Progenitor cell of endocrine pancreas (in vitro differentiated cells): Measurements from ENCODE around the gene GLP2R. TPM values are rescaled to one million over a fixed set of nuclear protein-coding genes. Genes with fewer than 3 reads are reported as not detected.
A peak's percentile ranks its signal among the peaks of the same experiment; 100 is the strongest.

Experiments
- DNase-seq: peaks from one replicate; pipeline ENCODE4 v3.0.0; 2021; ENCODE audit warnings: low spot score; ENCODE audit not compliant: unreplicated experiment
- H3K27ac Mint-ChIP-seq: 2 replicates; pipeline ENCODE4 v1.8.0; 2021; ENCODE audit warnings: mild to moderate bottlenecking, moderate library complexity, mixed read lengths
- H3K27me3 Mint-ChIP-seq: 2 replicates; pipeline ENCODE4 v1.8.0; 2021; ENCODE audit warnings: mixed read lengths
- H3K36me3 Mint-ChIP-seq: 2 replicates; pipeline ENCODE4 v1.8.0; 2022; ENCODE audit warnings: mixed read lengths; ENCODE audit not compliant: insufficient read depth
- H3K4me1 Mint-ChIP-seq: 2 replicates; pipeline ENCODE4 v1.8.0; 2021; ENCODE audit warnings: low read depth, mixed read lengths
- H3K4me3 Mint-ChIP-seq: 2 replicates; pipeline ENCODE4 v1.8.0; 2021; ENCODE audit warnings: low read depth, mild to moderate bottlenecking, moderate library complexity, mixed read lengths
- H3K9me3 Mint-ChIP-seq: 2 replicates; pipeline ENCODE4 v1.8.0; 2021; ENCODE audit warnings: low read depth, mixed read lengths
- total RNA-seq: library from RNA; stranded (reverse); gene quantifications from 2 replicates; pipeline ENCODE4 v1.2.1, GENCODE V29; 2021
- TF ChIP-seq, protein P1 (sequence below): fragments of 200-600 bp; sonication (generic); IDR thresholded peaks from one replicate; pipeline ENCODE4 v1.5.0; 2021; ENCODE audit warnings: antibody characterized with exemption, mild to moderate bottlenecking; ENCODE audit not compliant: unreplicated experiment

Gene GLP2R
- total RNA-seq, 1 donor from 2014 or later = not detected

DNA sequence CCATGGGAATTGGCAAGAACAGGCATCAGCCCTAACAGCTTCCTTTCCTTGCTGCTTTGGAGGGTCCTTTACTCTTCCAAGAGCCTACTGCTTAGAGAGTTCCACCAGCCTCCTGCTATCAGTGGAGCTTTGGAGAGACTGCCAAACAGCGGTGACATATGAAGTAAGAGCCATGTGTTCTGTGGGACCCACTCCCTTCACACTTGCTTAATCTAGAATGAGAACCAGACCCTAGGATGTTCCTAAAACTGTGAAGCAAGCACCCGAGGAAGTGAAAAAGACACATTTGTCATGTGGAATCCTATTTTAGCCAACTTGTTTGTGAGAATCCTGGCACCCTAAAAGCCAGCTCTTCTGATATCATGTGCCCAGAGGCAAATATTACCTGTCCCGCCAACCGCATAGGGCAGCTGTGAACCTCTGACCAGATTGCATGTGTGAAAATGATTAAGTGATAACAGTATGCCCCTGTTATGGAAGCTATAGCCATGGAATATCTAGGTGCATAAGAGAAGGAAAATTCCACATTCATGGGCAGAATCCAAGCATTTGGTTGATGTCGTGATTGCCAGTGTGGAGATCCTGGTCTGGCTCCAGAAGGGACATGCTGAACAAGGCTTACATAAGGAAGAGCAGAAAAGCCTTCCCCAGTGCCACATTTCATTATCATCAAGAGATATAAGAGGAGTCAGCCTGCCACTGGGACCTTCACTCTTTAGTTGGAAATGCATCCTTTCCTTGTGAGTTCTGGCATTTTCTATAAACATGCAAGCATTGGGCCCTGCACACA lies 60.6 kb downstream of the GLP2R start:
- H3K36me3 Mint-ChIP-seq = no peaks in the 10 kb centered on the region
- peaks cover 6% of the 10 kb centered on the region for H3K27me3 Mint-ChIP-seq
- no peaks in the 10 kb centered on the region for H3K4me1 Mint-ChIP-seq
- TF ChIP-seq, protein P1, sequence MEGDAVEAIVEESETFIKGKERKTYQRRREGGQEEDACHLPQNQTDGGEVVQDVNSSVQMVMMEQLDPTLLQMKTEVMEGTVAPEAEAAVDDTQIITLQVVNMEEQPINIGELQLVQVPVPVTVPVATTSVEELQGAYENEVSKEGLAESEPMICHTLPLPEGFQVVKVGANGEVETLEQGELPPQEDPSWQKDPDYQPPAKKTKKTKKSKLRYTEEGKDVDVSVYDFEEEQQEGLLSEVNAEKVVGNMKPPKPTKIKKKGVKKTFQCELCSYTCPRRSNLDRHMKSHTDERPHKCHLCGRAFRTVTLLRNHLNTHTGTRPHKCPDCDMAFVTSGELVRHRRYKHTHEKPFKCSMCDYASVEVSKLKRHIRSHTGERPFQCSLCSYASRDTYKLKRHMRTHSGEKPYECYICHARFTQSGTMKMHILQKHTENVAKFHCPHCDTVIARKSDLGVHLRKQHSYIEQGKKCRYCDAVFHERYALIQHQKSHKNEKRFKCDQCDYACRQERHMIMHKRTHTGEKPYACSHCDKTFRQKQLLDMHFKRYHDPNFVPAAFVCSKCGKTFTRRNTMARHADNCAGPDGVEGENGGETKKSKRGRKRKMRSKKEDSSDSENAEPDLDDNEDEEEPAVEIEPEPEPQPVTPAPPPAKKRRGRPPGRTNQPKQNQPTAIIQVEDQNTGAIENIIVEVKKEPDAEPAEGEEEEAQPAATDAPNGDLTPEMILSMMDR = no peak
- peaks cover 15% of the 10 kb centered on the region for H3K9me3 Mint-ChIP-seq
- no peak overlapping the region for H3K4me3 Mint-ChIP-seq
- H3K27ac Mint-ChIP-seq = no peak overlapping the region
- DNase-seq = no peak

DNA sequence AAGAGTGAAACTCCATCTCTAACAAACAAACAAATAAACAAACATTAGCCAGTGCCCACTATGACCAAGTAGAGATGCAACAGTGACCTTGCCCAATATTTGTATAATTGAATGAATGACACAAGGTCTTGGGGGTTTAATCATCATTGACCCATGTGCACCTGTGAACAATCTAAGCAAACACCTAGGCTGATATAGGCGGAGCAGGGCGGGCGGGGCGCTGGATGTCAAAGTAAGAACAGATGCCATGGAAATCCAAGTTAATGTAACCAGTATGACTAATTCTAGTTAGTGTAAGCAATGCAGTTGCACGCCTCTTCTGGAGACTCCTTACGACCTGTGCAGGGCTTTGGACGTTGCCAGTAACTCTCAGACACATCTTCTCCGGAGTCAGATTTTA lies 61.8 kb downstream of the GLP2R start:
- Mint-ChIP-seq H3K9me3 (peaks cover 10% of the 10 kb centered on the region), H3K27me3 (peaks cover 6% of the 10 kb centered on the region), H3K4me1 (no peaks in the 10 kb centered on the region), H3K36me3 (no peaks in the 10 kb centered on the region), H3K27ac (no peak overlapping the region), H3K4me3 (no peak overlapping the region)
- no peak for DNase-seq
- TF ChIP-seq, protein P1 = no peak

DNA sequence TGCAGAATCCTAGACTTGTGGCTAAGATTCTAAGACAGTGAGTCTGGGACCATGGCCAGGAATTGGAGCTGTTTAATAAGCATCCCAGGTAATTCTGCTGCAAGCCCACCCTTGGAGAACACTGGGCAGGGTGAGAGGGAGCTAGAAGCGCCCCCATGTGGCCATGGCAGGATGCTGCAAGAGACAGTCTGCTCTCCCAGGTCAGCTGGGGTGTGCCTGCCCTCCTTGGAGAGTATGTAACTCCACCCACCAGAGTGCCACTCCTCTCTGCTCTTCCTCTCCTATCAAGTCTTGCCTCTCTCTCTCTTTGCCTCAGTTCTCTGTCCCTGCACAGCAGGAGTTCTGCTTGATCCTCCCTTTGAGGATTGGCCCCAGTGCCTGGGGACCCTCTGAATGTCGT lies 64.4 kb downstream of the GLP2R start:
- TF ChIP-seq, protein P1 = peak; percentile 63
- no peaks in the 10 kb centered on the region for H3K36me3 Mint-ChIP-seq
- DNase-seq = peak; percentile 20
- H3K27me3 Mint-ChIP-seq = peaks cover 15% of the 10 kb centered on the region
- H3K27ac Mint-ChIP-seq = no peak overlapping the region
- H3K9me3 Mint-ChIP-seq = peaks cover 3% of the 10 kb centered on the region
- H3K4me1 Mint-ChIP-seq = no peaks in the 10 kb centered on the region
- no peak overlapping the region for H3K4me3 Mint-ChIP-seq

DNA sequence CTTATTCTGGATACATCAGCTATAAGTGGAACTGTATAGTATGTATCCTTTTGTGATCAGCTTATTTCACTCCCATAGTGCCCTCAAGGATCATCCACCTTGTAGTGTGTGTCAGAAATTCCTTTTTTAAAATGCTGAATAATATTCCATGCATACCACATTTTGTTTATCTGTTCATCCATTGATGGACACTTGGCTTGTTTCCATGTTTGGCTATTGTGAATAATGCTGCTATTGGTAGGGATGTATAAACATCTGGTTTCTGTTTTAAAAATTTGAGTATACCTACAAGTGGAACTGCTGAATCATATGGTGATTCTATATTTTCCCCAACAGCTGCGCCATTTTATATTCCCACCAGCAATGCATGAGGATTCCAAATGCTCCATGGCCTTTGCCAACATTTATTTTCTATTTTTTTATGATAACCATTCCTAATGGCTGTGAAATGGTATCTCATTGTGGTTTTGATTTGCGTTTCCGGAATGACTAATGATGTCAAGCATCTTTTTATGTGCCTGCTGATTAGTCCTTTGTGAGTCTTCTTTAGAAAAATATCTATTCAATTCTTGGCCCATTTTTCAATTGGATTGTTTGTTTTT lies 67.8 kb downstream of the GLP2R start:
- H3K27me3 Mint-ChIP-seq = peaks cover 23% of the 10 kb centered on the region
- no peak overlapping the region for H3K27ac Mint-ChIP-seq

DNA sequence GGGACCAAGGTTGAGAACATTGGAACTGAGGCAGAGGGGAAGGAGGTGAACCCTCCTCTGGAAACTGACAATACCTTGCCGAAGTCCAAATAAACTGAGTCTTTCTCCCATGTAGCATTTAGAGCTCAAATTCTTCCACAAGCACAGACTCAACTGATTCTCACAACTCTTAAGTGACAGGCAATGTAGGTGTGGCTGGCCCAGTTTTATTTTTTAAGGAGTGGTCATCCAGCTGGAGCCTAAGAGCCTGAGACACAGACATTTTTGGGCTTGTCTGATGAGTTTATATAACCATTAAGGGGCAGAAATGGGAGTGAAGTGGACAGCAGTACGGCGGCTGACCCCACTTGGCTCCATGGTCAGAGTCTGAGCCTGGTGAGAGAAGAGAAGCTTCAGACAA lies 68.5 kb downstream of the GLP2R start:
- Mint-ChIP-seq H3K27me3 (peaks cover 24% of the 10 kb centered on the region), H3K4me1 (no peaks in the 10 kb centered on the region), H3K36me3 (no peaks in the 10 kb centered on the region), H3K27ac (no peak overlapping the region), H3K4me3 (no peak overlapping the region), H3K9me3 (peaks cover 3% of the 10 kb centered on the region)
- TF ChIP-seq, protein P1 = no peak
- no peak for DNase-seq

More for the DNA sequence above, 67.8 kb downstream of the GLP2R start:
- Mint-ChIP-seq H3K9me3 (peaks cover 3% of the 10 kb centered on the region), H3K4me3 (no peak overlapping the region), H3K36me3 (no peaks in the 10 kb centered on the region), H3K4me1 (no peaks in the 10 kb centered on the region)
- no peak for DNase-seq
- TF ChIP-seq, protein P1 = no peak
